Measurements from ENCODE around the gene ACTL8.

ACTL8 gene

DNA sequence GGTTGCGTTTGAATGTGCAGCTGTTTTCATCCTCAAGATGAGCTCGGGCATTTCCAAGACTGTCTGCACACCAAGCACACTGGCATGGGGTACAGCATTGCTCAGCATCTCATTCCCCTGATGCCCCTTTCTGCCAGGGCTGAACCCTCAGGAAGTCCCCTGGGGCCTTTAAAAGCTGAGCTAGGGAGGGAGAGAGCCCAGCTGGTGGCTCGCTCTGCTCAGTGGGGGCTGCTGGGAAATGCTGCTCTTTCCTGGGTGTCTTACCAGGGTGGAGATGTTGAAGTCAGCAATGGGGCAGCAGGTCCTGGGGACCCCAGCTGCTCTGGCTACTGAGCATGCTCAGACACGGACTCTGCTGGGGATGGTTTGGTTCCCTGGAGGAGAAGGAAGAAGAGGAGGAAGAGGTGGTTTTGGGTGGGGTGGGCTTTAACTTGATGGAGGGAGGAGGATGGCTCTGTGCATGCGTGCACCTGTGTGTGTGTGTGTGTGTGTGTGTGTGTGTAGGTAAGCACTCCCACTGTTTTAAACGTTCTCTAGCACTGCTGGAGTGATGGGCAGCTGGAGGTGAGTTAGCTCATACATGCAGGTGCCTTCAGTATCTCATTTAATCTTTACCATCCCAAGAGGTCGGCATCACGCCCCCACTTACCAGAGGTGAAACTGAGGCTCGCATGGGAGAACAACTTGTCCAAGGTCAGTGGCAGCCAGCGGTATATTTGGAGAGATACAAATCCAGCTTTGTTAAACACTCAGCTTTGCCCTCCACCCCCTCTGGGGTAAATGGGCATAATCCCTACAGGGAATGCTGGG, 40.9 kb downstream of the ACTL8 start:
- H3K27me3 Mint-ChIP-seq, result peaks cover 21% of the 10 kb centered on the region
- no peaks in the 10 kb centered on the region for H3K4me1 Mint-ChIP-seq
- DNase-seq (no peak), ATAC-seq (no peak)
- no peaks in the 10 kb centered on the region for H3K36me3 Mint-ChIP-seq (ENCODE audit: low read depth)
- no peak overlapping the region for H3K4me3 Mint-ChIP-seq
- no peak overlapping the region for H3K27ac Mint-ChIP-seq
- H3K9me3 Mint-ChIP-seq, result no peaks in the 10 kb centered on the region

DNA sequence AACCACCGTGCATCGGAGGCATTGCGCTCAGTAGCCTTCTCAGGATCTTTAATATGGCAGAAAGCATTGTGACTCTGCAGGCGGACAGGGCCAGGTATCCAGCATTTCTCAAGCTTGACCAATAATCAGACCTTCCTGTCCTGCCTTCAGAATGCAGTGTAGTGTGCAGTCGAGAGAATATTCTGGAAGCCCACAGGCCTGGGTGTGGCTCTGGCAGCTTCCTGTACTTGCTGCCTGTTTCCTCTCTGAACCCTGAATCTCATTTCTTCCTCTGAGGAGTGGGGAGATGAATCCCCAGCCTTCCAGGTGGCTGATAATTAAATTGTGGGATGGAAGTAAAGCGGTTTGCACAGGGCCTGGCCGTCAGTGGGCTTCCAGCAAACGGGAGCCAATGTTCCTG, 42.3 kb downstream of the ACTL8 start:
- H3K27me3 Mint-ChIP-seq, result peaks cover 18% of the 10 kb centered on the region
- H3K4me1 Mint-ChIP-seq, result no peaks in the 10 kb centered on the region
- ATAC-seq (no peak), DNase-seq (no peak)
- H3K36me3 Mint-ChIP-seq (ENCODE audit: low read depth), result no peaks in the 10 kb centered on the region
- H3K27ac Mint-ChIP-seq, result no peak overlapping the region
- H3K4me3 Mint-ChIP-seq, result no peak overlapping the region
- no peaks in the 10 kb centered on the region for H3K9me3 Mint-ChIP-seq

DNA sequence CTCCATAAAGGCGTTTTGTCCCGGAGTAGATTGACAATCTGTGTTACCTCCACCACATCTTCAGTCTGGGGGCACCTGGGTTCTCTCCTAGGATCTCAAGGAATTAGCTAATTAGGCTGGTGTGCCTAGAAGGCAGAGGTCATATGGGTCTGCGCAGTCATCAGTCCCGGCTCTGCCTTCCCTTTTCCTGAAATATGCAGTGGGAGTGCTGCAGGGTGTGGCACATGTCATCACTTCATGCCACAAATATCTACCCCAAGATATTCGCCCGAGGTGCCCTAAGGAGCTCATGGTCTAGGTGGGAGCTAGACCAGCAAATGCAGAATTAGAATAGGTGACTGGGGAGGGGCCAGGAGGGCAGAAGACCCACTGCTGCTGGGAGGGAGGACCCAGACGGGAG, 42.9 kb downstream of the ACTL8 start:
- H3K9me3 Mint-ChIP-seq, result no peaks in the 10 kb centered on the region
- H3K4me1 Mint-ChIP-seq, result no peaks in the 10 kb centered on the region
- peaks cover 14% of the 10 kb centered on the region for H3K27me3 Mint-ChIP-seq
- ATAC-seq (no peak), DNase-seq (no peak)
- no peak overlapping the region for H3K4me3 Mint-ChIP-seq
- no peaks in the 10 kb centered on the region for H3K36me3 Mint-ChIP-seq (ENCODE audit: low read depth)
- no peak overlapping the region for H3K27ac Mint-ChIP-seq

DNA sequence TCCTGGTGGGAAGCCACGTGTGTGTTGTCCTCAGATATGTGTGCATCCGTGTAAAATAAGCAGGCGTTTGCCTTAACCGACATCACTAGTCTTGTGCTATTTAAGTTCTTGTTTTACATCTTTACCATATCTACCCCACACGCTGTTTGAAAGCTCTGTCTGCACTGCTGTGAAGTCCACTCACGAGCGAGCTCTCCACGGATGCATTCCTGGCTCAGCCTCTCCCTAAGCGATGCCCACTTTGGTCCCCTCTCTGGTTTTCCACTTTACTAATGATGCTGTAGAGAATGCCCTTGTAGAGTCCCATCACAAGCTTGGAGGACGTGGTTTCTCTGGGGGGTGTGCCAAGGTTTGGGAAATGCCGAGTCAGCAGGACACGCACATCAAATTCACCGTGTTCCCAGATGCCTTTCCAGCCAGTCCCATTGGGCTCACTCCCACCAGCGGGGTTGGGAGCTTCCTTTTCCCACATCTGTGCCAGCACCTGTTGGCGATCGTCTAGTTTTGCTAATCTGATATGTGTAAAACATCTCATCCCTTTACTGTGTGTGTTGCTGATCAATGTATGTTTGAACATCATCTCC, 43.8 kb downstream of the ACTL8 start:
- peaks cover 14% of the 10 kb centered on the region for H3K27me3 Mint-ChIP-seq
- no peaks in the 10 kb centered on the region for H3K36me3 Mint-ChIP-seq (ENCODE audit: low read depth)
- H3K4me1 Mint-ChIP-seq, result no peaks in the 10 kb centered on the region
- no peak for ATAC-seq
- no peak for DNase-seq
- H3K27ac Mint-ChIP-seq, result no peak overlapping the region
- no peak overlapping the region for H3K4me3 Mint-ChIP-seq
- no peaks in the 10 kb centered on the region for H3K9me3 Mint-ChIP-seq

DNA sequence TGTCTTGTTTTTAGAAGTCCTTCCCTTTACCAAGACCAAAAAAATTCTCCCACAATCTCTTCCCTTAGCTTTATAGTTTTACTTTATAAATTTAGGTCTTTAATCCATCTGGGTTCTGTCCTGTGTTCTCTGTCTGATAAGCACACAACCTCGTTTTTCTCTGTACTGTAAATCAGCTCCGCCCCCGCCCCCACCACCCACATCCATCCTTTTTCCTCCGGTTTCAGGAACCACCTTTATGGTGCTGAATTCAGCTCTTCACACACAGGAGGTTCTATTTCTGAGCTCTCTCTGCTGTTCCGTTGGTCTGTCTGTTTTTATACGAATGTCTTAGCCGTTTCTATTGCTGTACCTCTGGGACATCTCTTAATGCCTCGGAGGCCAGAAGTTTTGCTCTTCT, 44.5 kb downstream of the ACTL8 start:
- Mint-ChIP-seq H3K9me3 (no peaks in the 10 kb centered on the region), H3K27me3 (peaks cover 12% of the 10 kb centered on the region), H3K4me3 (no peak overlapping the region), H3K36me3 (ENCODE audit: low read depth) (no peaks in the 10 kb centered on the region), H3K4me1 (no peaks in the 10 kb centered on the region), H3K27ac (no peak overlapping the region)
- ATAC-seq, result no peak
- DNase-seq, result no peak

DNA sequence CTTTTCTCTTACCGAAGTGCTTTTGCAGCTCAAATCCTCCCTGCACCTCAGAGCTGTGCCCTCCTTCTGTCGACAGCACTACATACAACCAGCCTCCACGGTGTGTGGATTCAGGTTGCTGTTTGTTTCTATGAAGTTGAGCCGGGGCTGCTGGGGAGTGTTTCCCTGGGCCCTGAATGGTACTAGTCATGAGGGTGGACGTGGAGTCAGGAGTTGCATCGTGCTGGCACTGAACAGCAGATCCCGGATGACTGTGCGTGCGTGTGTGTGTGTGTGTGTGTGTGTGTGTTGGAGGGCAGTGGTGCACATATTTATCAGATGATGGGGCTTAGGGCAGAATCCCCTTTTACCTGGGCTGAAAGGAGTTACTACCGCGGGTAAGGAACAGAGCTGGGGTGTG, 47.0 kb downstream of the ACTL8 start:
- Mint-ChIP-seq H3K36me3 (ENCODE audit: low read depth) (no peaks in the 10 kb centered on the region), H3K27me3 (peaks cover 11% of the 10 kb centered on the region), H3K4me3 (no peak overlapping the region), H3K4me1 (no peaks in the 10 kb centered on the region), H3K27ac (no peak overlapping the region), H3K9me3 (no peaks in the 10 kb centered on the region)
- DNase-seq (no peak), ATAC-seq (no peak)

DNA sequence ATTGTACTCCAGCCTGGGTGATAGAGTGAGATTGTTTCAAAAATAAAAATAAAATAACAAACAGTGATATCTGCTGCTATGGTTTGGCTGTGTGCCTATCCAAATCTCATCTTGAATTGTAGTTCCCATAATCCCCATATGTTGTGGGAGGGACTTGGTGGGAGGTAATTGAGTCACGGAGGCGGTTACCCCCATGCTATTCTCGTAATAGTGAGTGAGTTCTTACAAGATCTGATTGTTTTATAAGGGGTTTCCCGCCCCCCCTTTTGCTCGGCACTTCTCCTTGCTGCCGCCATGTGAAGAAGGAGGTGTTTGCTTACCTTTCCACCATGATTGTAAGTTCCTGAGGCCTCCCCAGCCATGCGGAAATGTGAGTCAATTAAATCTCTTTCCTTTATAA, 47.8 kb downstream of the ACTL8 start:
- no peak for DNase-seq
- ATAC-seq, result no peak
- Mint-ChIP-seq H3K36me3 (ENCODE audit: low read depth) (no peaks in the 10 kb centered on the region), H3K27ac (no peak overlapping the region), H3K27me3 (peaks cover 14% of the 10 kb centered on the region), H3K4me3 (no peak overlapping the region), H3K4me1 (no peaks in the 10 kb centered on the region), H3K9me3 (no peaks in the 10 kb centered on the region)

DNA sequence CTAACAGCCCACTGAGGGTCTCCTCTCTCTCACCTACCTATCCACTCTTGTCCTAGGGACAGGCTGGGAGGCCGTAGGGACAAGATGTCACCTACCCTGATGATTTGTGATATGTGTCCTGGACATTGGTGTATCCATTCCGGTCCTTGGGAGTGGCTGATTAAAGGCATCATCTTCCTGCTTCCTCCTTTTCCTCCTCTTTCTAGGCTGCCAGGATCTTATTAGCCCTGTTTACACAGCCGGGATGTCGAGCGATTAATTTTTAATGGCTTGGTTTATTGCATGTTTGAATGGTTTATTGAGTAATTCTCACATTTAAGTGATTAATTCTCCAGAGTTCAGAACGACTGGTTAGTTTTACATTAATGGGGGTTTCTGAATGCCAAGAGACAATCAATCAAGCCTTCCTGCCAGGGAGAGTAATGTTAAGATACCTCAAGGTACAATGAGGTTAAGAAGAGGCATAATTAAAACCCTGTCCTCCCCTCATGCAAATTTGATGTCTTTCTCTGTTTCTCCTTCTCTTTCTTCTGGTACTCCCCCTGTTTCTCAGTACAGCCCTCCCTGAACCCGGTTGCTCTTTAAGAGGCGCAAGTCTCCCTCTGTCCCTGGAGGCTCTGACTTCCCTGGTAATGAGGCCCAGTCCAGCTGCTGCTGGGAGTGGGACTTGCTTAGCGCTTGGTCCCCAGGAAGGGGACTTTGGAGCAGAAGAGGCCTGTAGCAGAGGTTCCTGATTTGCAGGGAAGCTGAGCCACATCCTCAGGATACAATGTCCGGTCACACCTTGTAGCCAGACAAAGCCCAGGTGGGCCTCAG, 50.9 kb downstream of the ACTL8 start:
- ATAC-seq (no peak), DNase-seq (no peak)
- H3K4me3 Mint-ChIP-seq, result no peak overlapping the region
- no peaks in the 10 kb centered on the region for H3K9me3 Mint-ChIP-seq
- peaks cover 8% of the 10 kb centered on the region for H3K27me3 Mint-ChIP-seq
- no peaks in the 10 kb centered on the region for H3K36me3 Mint-ChIP-seq (ENCODE audit: low read depth)
- H3K27ac Mint-ChIP-seq, result no peak overlapping the region
- H3K4me1 Mint-ChIP-seq, result no peaks in the 10 kb centered on the region

DNA sequence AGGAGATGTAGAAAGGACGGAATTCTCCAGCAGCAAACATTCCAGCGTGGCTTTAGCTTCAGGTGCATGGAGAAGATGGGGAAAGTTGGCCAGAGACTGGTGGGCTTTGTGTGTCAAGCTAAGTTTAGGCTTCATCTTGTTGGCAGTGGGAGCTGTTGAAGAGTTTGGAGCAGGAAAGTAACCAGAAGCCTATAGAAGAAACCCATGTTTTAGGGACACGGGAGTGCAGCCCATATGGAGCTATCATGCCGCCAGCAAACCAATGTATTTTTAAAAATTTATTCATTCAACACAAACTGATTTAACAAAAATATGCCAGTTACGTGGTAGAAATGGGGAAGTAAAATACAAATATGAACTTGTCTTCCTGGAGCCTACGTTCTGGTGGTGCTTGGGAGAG, 53.7 kb downstream of the ACTL8 start:
- Mint-ChIP-seq H3K4me1 (no peaks in the 10 kb centered on the region), H3K4me3 (no peak overlapping the region), H3K27ac (no peak overlapping the region), H3K9me3 (no peaks in the 10 kb centered on the region), H3K27me3 (peaks cover 8% of the 10 kb centered on the region), H3K36me3 (ENCODE audit: low read depth) (no peaks in the 10 kb centered on the region)
- no peak for ATAC-seq
- DNase-seq, result no peak

DNA sequence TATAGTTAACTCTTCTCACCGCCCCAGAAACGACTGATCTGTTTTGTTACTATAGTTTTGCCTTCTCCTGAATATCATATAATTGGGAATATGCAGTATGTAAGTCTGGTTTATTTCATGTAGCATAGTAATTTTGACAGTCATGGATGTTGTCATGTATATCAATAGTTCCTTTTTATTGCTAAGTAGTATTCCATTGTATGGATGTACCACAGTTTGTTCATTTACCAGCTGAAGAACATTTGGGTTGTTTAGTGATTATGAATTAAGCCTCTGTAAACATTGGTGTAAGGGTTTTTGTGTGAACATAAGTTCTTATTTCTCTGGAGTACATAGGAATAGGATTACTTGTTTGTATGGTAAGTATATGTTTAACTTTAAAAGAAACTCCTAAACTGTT, 55.5 kb downstream of the ACTL8 start:
- DNase-seq (no peak), ATAC-seq (no peak)
- H3K4me1 Mint-ChIP-seq, result no peaks in the 10 kb centered on the region
- H3K27ac Mint-ChIP-seq, result no peak overlapping the region
- no peaks in the 10 kb centered on the region for H3K9me3 Mint-ChIP-seq
- H3K4me3 Mint-ChIP-seq, result no peak overlapping the region
- H3K36me3 Mint-ChIP-seq (ENCODE audit: low read depth), result no peaks in the 10 kb centered on the region
- peaks cover 8% of the 10 kb centered on the region for H3K27me3 Mint-ChIP-seq

DNA sequence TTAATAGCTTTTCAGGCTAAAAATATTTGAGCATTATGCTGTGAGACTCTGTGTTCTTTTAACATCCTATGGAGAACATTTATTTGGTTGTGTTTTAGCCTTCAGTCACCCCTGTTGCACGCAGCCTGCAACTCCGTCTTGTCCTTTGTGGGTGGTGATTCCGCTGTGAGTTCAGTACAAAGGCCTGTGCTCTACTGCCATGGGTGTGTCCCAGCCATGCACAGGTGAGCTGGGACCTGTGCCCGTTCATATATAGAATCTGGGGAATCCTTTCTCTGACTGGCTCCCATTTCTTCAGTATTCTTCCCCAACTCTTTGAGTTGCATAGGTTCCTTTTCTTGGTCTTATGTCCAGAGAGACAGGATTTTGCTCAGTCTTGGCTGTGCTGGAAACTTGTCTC, 61.4 kb downstream of the ACTL8 start:
- no peak for DNase-seq
- no peaks in the 10 kb centered on the region for H3K36me3 Mint-ChIP-seq (ENCODE audit: low read depth)
- peaks cover 9% of the 10 kb centered on the region for H3K27me3 Mint-ChIP-seq
- no peak for ATAC-seq
- H3K9me3 Mint-ChIP-seq, result no peaks in the 10 kb centered on the region
- no peak overlapping the region for H3K4me3 Mint-ChIP-seq
- H3K27ac Mint-ChIP-seq, result no peak overlapping the region
- H3K4me1 Mint-ChIP-seq, result no peaks in the 10 kb centered on the region

DNA sequence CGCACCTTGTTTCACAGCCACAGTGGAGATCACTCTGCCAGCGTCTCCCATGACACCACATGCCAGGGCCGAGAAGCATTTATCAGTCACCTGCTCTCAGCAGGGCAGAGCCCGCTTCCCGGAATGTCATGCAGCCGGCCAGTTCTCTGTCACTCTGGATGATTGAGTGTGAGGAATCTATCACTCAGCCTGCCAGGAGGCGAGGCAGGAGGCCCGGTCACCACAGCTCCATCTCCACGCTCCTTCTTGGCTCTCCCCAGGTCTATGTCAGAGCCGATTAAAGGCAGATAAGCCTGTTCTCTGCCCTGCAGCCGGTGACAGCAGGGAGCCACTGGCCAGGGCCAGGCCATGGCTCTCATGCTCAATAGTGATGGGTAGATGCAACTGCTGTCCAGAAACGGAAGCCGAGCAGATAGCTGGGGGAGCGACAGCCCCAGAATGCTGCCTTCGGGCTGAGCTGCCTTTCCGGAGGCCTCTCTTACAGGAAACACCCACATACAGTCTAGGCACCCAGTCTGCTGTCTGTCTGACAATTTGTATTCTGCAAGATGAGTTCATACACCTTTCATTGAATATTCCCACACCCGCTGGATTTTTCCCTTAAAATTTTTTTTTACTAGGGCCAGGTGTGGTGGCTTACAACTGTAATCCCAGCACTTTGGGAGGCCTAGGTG, 64.1 kb downstream of the ACTL8 start:
- no peaks in the 10 kb centered on the region for H3K9me3 Mint-ChIP-seq
- H3K27ac Mint-ChIP-seq, result no peak overlapping the region
- ATAC-seq, result no peak
- H3K27me3 Mint-ChIP-seq, result peaks cover 9% of the 10 kb centered on the region
- no peaks in the 10 kb centered on the region for H3K36me3 Mint-ChIP-seq (ENCODE audit: low read depth)
- DNase-seq, result no peak
- H3K4me3 Mint-ChIP-seq, result no peak overlapping the region
- H3K4me1 Mint-ChIP-seq, result no peaks in the 10 kb centered on the region

DNA sequence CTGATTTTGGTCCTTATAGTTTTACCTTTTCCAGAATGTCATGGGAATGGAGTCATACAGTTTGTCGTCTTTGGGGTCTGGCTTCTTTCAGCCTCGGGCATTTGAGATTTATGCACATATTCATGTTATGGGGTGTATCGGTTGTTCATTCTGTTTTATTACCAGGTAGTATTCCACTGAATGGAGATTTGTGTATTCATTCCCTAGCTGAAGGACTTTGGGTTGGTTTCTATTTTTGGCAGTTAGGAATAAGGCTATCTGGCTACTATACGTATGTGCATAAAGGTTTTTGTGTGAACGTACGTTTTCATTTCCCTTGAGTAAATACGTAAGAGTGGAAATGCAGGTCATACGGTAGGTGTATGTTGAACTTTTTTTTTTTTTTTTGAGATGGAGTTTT, 65.1 kb downstream of the ACTL8 start:
- ATAC-seq, result no peak
- Mint-ChIP-seq H3K4me1 (no peaks in the 10 kb centered on the region), H3K9me3 (no peaks in the 10 kb centered on the region), H3K36me3 (ENCODE audit: low read depth) (no peaks in the 10 kb centered on the region), H3K4me3 (no peak overlapping the region), H3K27me3 (peaks cover 9% of the 10 kb centered on the region), H3K27ac (no peak overlapping the region)
- no peak for DNase-seq

DNA sequence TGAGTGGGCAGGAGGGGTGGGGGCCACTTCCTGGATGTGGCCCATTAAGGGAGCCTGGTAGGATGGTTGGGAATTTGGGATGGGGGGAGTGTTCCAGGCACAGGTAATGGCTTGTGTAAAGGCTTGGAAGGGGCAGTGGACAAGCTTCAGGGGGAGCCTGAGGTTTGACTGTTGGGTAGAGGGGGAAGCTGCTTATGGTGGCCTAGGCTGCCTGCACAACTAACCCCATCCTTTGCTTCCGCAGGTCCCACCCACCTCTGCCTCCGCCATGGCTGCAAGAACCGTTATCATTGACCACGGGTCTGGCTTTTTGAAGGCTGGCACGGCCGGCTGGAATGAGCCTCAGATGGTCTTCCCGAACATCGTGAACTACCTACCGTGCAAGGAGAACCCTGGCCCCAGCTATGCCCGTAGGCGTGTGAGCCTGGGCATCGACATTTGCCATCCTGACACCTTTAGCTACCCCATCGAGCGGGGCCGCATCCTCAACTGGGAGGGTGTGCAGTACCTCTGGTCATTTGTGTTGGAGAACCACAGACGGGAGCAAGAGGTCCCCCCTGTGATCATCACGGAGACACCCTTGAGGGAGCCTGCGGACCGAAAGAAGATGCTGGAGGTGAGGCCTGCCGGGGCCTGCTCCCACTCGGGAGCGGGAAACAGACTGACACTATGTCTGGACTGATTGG, 67.8 kb downstream of the ACTL8 start:
- no peaks in the 10 kb centered on the region for H3K4me1 Mint-ChIP-seq
- H3K4me3 Mint-ChIP-seq, result no peak overlapping the region
- peaks cover 9% of the 10 kb centered on the region for H3K27me3 Mint-ChIP-seq
- H3K27ac Mint-ChIP-seq, result no peak overlapping the region
- no peaks in the 10 kb centered on the region for H3K9me3 Mint-ChIP-seq
- DNase-seq, result no peak
- ATAC-seq, result no peak
- no peaks in the 10 kb centered on the region for H3K36me3 Mint-ChIP-seq (ENCODE audit: low read depth)

Data from activated naive CD8-positive, alpha-beta T cell treated with anti-CD3 and anti-CD28 coated beads, Interleukin-2, amount 50 U/mL, for 24 hours (primary cell).